ENCODE data around the gene KCNMB3.

KCNMB3 gene

GRCh38 chr3:179269152-179269707, 18.3 kb upstream of the KCNMB3 start:
- H3K36me3 ChIP-seq (ENCODE audit: control insufficient read depth, insufficient read depth, low read length) = no peaks in the 10 kb centered on the region
- no peak for DNase-seq (ENCODE audit: extremely low read depth, insufficient read length)
- no peak overlapping the region for H3K4me3 ChIP-seq (replicated peaks; ENCODE audit: low read depth, low read length)
- H3K27me3 ChIP-seq (replicated peaks; ENCODE audit: control insufficient read depth, insufficient read depth, low read length) = no peaks in the 10 kb centered on the region
- TF ChIP-seq CTCF (IDR thresholded peaks at IDR 0.05; ENCODE audit: insufficient read depth, low read length, poor library complexity, severe bottlenecking) = no peak

GRCh38 chr3:179268400-179269051, 17.6 kb upstream of the KCNMB3 start:
- TF ChIP-seq CTCF (IDR thresholded peaks at IDR 0.05; ENCODE audit: insufficient read depth, low read length, poor library complexity, severe bottlenecking) = no peak
- H3K36me3 ChIP-seq (ENCODE audit: control insufficient read depth, insufficient read depth, low read length) = no peaks in the 10 kb centered on the region
- H3K27me3 ChIP-seq (replicated peaks; ENCODE audit: control insufficient read depth, insufficient read depth, low read length) = no peaks in the 10 kb centered on the region
- no peak for DNase-seq (ENCODE audit: extremely low read depth, insufficient read length)
- H3K4me3 ChIP-seq (replicated peaks; ENCODE audit: low read depth, low read length) = no peak overlapping the region

DNA sequence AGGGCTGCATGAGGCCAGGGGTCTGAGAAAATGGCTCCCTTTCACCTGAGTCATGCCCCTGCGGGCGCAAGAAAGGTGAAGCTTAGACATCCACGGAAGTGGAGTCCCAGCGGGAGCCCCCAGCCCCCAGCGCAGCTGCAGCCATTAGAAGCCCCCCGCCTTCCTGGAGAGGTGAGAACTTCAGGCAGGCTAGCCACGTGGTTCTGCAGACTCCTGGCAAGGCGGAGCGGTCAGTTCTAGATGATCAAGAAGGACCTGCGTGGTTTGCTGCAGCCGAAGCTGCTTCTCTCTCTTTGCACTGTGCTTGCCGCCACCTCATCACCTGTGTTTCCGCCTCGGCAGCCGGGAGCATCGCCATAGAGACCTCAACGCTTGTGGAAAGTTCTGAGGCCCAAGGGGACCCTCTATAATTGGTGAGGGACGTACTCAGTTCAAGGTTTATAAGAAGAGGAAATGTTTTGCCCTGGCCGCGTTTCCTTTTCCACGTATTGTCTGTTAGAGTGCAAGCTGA, 15.8 kb upstream of the KCNMB3 start:
- peak; percentile 35 for DNase-seq (ENCODE audit: extremely low read depth, insufficient read length)
- TF ChIP-seq CTCF (IDR thresholded peaks at IDR 0.05; ENCODE audit: insufficient read depth, low read length, poor library complexity, severe bottlenecking) = no peak
- H3K36me3 ChIP-seq (ENCODE audit: control insufficient read depth, insufficient read depth, low read length) = no peaks in the 10 kb centered on the region
- H3K4me3 ChIP-seq (replicated peaks; ENCODE audit: low read depth, low read length) = peak overlapping the region; percentile 44
- no peaks in the 10 kb centered on the region for H3K27me3 ChIP-seq (replicated peaks; ENCODE audit: control insufficient read depth, insufficient read depth, low read length)

- no peaks in the 10 kb centered on the region for H3K27me3 ChIP-seq (replicated peaks; ENCODE audit: control insufficient read depth, insufficient read depth, low read length)
- TF ChIP-seq CTCF (IDR thresholded peaks at IDR 0.05; ENCODE audit: insufficient read depth, low read length, poor library complexity, severe bottlenecking) = no peak
- peak; percentile 29 for DNase-seq (ENCODE audit: extremely low read depth, insufficient read length)
- H3K36me3 ChIP-seq (ENCODE audit: control insufficient read depth, insufficient read depth, low read length) = no peaks in the 10 kb centered on the region
- no peak overlapping the region for H3K4me3 ChIP-seq (replicated peaks; ENCODE audit: low read depth, low read length)
Observed at GRCh38 chr3:179265875-179266274, 15.0 kb upstream of the KCNMB3 start.

DNA sequence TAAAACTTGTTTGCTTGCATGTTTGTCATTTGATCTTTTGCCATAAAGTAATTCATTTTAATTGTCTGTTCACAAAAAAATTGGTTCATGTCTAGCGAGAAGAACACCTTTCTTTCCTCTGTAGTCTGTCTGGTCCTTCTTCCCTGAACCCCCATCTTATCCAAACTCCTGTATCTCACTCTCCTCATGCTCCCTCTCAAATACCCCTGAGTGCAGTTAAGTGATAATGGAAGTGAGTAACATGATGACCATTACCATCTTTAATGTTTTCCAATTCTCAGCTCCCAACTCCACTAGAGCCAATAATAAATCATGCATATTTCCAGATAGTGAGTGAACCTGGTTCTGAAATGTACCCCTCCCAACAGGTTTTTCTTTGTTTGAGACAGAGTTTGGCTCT, 14.2 kb upstream of the KCNMB3 start:
- DNase-seq (ENCODE audit: extremely low read depth, insufficient read length) = no peak
- Histone ChIP-seq H3K27me3 (replicated peaks; ENCODE audit: control insufficient read depth, insufficient read depth, low read length) (no peaks in the 10 kb centered on the region), H3K4me3 (replicated peaks; ENCODE audit: low read depth, low read length) (no peak overlapping the region), H3K36me3 (ENCODE audit: control insufficient read depth, insufficient read depth, low read length) (no peaks in the 10 kb centered on the region)
- TF ChIP-seq CTCF (IDR thresholded peaks at IDR 0.05; ENCODE audit: insufficient read depth, low read length, poor library complexity, severe bottlenecking) = no peak

Measured in GM06990 (cell line).